AG04450 (cell line): Measurements from ENCODE around the gene BHMT2. TPM values are rescaled to one million over a fixed set of nuclear protein-coding genes. Genes with fewer than 3 reads are reported as not detected.
A peak's percentile ranks its signal among the peaks of the same experiment; 100 is the strongest.

ENCODE experiments used
- CTCF ChIA-PET: fragments of 300-600, 350-600 bp; formaldehyde crosslinking; extraction: SDS; loops from one replicate; lab custom pipeline; 2022; ENCODE audit warnings: antibody characterized with exemption, inconsistent platforms; lab: Charles Lee
- POLR2A ChIA-PET: fragments of 350-600 bp; formaldehyde crosslinking; extraction: SDS; loops from one replicate; lab custom pipeline; 2021; ENCODE audit warnings: antibody characterized with exemption, inconsistent platforms; lab: Yijun Ruan, JAX
- DNase-seq: peaks from one replicate; pipeline ENCODE4 v3.0.0-alpha.2; 2011; ENCODE audit warnings: low read depth, low spot score
- H3K27ac ChIP-seq: one replicate; pipeline ENCODE4 v1.5.1; 2012; ENCODE audit warnings: low read depth, low read length, control low read depth
- H3K27me3 ChIP-seq: one replicate; pipeline ENCODE4 v1.6.0; 2012; ENCODE audit warnings: low read length; ENCODE audit not compliant: control insufficient read depth, insufficient read depth
- H3K4me3 ChIP-seq: 2 replicates; pipeline ENCODE4 v1.5.1; 2011; ENCODE audit warnings: mild to moderate bottlenecking, low read depth, low read length, control low read depth
- H3K9me3 ChIP-seq: 2 replicates; pipeline ENCODE4 v1.5.1; 2012; ENCODE audit warnings: low read length; ENCODE audit not compliant: control insufficient read depth, insufficient read depth
- polyA plus RNA-seq: library from polyadenylated mRNA; depleted of rRNA; stranded (reverse); fragments of >200 nt; gene quantifications from 2 replicates; pipeline ENCODE4 v1.2.3, GENCODE V29; 2011
- TF ChIP-seq, protein P1 (sequence below): IDR thresholded peaks from 2 replicates; pipeline ENCODE4 v1.5.1; 2011; ENCODE audit warnings: low read depth, low read length, control low read depth, inconsistent platforms

BHMT2 gene
- polyA plus RNA-seq, 1 experiment, result 9.6 TPM

GRCh38 chr5:79130781-79131180 lies 61.2 kb downstream of the BHMT2 start:
- no peak overlapping the region for H3K4me3 ChIP-seq
- POLR2A ChIA-PET, result no interaction called here
- peaks cover 10% of the 10 kb centered on the region for H3K27me3 ChIP-seq
- H3K9me3 ChIP-seq, result no peaks in the 10 kb centered on the region
- no peak for DNase-seq
- CTCF ChIA-PET, result interaction anchor here (1.0 to 10.1 kb wide), 4 partner anchors 14 to 239 kb away, joined by 3 to 920 read pairs (median 43); no protein-coding TSS in a partner anchor
- no peak overlapping the region for H3K27ac ChIP-seq
- TF ChIP-seq, protein P1, sequence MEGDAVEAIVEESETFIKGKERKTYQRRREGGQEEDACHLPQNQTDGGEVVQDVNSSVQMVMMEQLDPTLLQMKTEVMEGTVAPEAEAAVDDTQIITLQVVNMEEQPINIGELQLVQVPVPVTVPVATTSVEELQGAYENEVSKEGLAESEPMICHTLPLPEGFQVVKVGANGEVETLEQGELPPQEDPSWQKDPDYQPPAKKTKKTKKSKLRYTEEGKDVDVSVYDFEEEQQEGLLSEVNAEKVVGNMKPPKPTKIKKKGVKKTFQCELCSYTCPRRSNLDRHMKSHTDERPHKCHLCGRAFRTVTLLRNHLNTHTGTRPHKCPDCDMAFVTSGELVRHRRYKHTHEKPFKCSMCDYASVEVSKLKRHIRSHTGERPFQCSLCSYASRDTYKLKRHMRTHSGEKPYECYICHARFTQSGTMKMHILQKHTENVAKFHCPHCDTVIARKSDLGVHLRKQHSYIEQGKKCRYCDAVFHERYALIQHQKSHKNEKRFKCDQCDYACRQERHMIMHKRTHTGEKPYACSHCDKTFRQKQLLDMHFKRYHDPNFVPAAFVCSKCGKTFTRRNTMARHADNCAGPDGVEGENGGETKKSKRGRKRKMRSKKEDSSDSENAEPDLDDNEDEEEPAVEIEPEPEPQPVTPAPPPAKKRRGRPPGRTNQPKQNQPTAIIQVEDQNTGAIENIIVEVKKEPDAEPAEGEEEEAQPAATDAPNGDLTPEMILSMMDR, result no peak

GRCh38 chr5:79133121-79133656 lies 63.6 kb downstream of the BHMT2 start:
- POLR2A ChIA-PET, result interaction anchor here (0.6 kb wide), 1 partner anchor 392 kb away, joined by 5 read pairs; no protein-coding TSS in a partner anchor
- Histone ChIP-seq H3K4me3 (peak overlapping the region; percentile 48), H3K9me3 (no peaks in the 10 kb centered on the region), H3K27ac (peak overlapping the region; percentile 80), H3K27me3 (peaks cover 7% of the 10 kb centered on the region)
- TF ChIP-seq, protein P1, result peak; percentile 40
- peak; percentile 23 for DNase-seq
- CTCF ChIA-PET, result interaction anchor here (0.6 to 10.1 kb wide), 103 partner anchors 10 to 1176 kb away, joined by 3 to 920 read pairs (median 5); partner anchors contain the start of genes ARSB, BHMT2, DMGDH and HOMER1

GRCh38 chr5:79133657-79134451 lies 64.3 kb downstream of the BHMT2 start:
- ChIA-PET POLR2A (no interaction called here), CTCF (interaction anchor here (0.6 to 10.1 kb wide), 96 partner anchors 10 to 950 kb away, joined by 3 to 920 read pairs (median 5); partner anchors contain the start of genes ARSB, BHMT2, DMGDH and HOMER1)
- H3K9me3 ChIP-seq, result no peaks in the 10 kb centered on the region
- peak overlapping the region; percentile 48 for H3K4me3 ChIP-seq
- peaks cover 5% of the 10 kb centered on the region for H3K27me3 ChIP-seq
- DNase-seq, result peak; percentile 71
- peak overlapping the region; percentile 80 for H3K27ac ChIP-seq
- TF ChIP-seq, protein P1, result peak; percentile 89

DNA sequence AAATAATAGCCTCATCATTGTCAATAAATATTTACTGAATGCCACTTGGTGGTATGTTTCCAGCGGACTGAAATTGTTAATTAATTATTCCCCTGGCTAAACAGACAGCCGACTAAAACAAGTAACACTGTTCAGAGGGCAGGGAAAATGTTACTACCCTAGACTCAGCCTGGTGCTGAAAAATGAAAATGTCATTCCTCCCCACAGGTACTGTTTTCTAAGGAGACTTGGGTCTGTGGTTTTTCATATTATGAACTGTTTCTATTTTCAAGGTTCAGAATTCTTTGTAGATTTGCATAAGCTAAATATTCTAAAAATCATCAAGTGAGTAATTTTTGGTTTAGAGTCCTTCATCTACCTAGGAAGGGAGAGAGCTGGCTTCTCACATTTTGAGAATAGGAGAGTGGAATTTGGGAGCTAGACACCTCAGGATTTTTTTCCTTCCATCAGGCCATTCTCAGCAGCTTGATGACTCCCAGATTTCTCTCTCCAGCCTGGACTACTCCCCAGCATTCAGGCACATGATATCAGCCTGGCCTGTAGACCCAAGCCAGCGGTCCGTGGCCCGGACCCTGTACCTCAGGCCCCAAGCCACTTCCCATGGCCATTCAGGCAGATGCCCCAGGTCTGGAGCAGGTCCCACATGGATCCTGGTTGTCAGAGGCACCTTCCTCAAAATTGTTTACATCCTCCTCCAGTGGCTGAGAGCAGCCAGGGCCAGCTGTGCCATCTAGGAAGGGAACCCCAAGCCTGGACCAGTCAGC lies 66.4 kb downstream of the BHMT2 start:
- ChIA-PET POLR2A (no interaction called here), CTCF (interaction anchor here (1.2 to 5.2 kb wide), 3 partner anchors 111 to 326 kb away, joined by 7 to 161 read pairs (median 22); no protein-coding TSS in a partner anchor)
- TF ChIP-seq, protein P1, result no peak
- H3K27me3 ChIP-seq, result peaks cover 1% of the 10 kb centered on the region
- peaks cover 3% of the 10 kb centered on the region; the same call in 1 of the 2 replicates for H3K9me3 ChIP-seq
- no peak overlapping the region for H3K4me3 ChIP-seq
- no peak overlapping the region for H3K27ac ChIP-seq
- no peak for DNase-seq
